ENCODE measurements around the gene CAPN5. TPM values are rescaled to one million over a fixed set of nuclear protein-coding genes. Genes with fewer than 3 reads are reported as not detected.

CAPN5 gene
- total and polyA plus RNA-seq, 10 of the 15 experiments (the other 5 are each of a cell fraction or from before 2014, with no cell fraction given): 0.02 to 0.33 (median 0.07) TPM; not detected in 3

GRCh38 chr11:77127920-77128691 lies 61.3 kb downstream of the CAPN5 start, which contains the start of gene MYO7A (continued):
- TF ChIP-seq SKIL (IDR thresholded peaks at IDR 0.05; ENCODE audit: low read depth, poor library complexity, severe bottlenecking) (no peak), PBX3 (IDR thresholded peaks at IDR 0.05; ENCODE audit: insufficient replicate concordance, low read depth, low read length) (no peak), ZNF687 (IDR thresholded peaks at IDR 0.05) (no peak), ZBTB4 (CRISPR knock-in tag; IDR thresholded peaks at IDR 0.05) (no peak)
